ENCODE data around the gene BTBD18.

- TF ChIP-seq CTCF (IDR thresholded peaks at IDR 0.05) (no peak), POLR2A (IDR thresholded peaks at IDR 0.05) (no peak)
Observed at GRCh38 chr11:57773026-57773598, 21.5 kb upstream of the BTBD18 start.
